Endothelial cell of umbilical vein (primary cell): ENCODE measurements around the gene OR10G2. TPM values are rescaled to one million over a fixed set of nuclear protein-coding genes. Genes with fewer than 3 reads are reported as not detected.

Experiments used
- BruUV-seq: library from RNA; stranded (reverse); fragments of 400-500 nt; replicated peaks from 2 replicates; lab custom pipeline; 2021; lab: Mats Ljungman, UMichigan
- CTCF ChIA-PET: fragments of 300-600, 350-600 bp; sonication (Branson Sonifier 250); formaldehyde crosslinking; loops from one replicate; lab custom pipeline; 2021; ENCODE audit warnings: antibody characterized with exemption, inconsistent platforms; lab: Charles Lee
- POLR2A ChIA-PET: fragments of 300-600, 350-600 bp; sonication (Branson Sonifier 250); formaldehyde crosslinking; loops from one replicate; lab custom pipeline; 2021; ENCODE audit warnings: antibody characterized with exemption, inconsistent platforms; lab: Charles Lee
- DNase-seq: peaks from one replicate; pipeline ENCODE4 v3.0.0-alpha.2; 2011; ENCODE audit warnings: low read depth, low spot score
- FAIRE-seq: peaks from 2 replicates; lab custom pipeline; 2011; peaks lifted over from hg19 to GRCh38; lab: Jason Lieb, UNC
- H2AFZ ChIP-seq: 2 replicates; pipeline ENCODE4 v1.6.0; 2012; ENCODE audit warnings: low read depth, low read length, control low read depth, inconsistent platforms
- H3K27ac ChIP-seq: 2 replicates; pipeline ENCODE4 v1.5.1; 2011; ENCODE audit warnings: low read depth, mild to moderate bottlenecking, control low read depth, low read length, moderate library complexity; ENCODE audit not compliant: insufficient read depth
- H3K27me3 ChIP-seq, 2 experiments: 2 replicates each; pipeline versions ENCODE4 v1.6.0 to v1.6.1; 2011; ENCODE audit warnings: low read length in 2 of 2, mixed read lengths in 1 of 2; ENCODE audit not compliant: control insufficient read depth in 2 of 2, insufficient read depth in 2 of 2
- H3K36me3 ChIP-seq, 2 experiments: 2 replicates in 1 of 2; 3 replicates in 1 of 2; pipeline ENCODE4 v1.5.1; 2011; ENCODE audit warnings: low read length in 2 of 2, mild to moderate bottlenecking in 1 of 2, moderate library complexity in 1 of 2; ENCODE audit not compliant: control insufficient read depth in 2 of 2, insufficient read depth in 2 of 2; ENCODE audit errors: extremely low read depth in 1 of 2
- H3K4me1 ChIP-seq: 3 replicates; pipeline ENCODE4 v1.5.1; 2011; ENCODE audit warnings: mild to moderate bottlenecking, low read length; ENCODE audit not compliant: control insufficient read depth, insufficient read depth; ENCODE audit errors: extremely low read depth
- H3K4me2 ChIP-seq: 2 replicates; pipeline ENCODE4 v1.6.1; 2011; ENCODE audit warnings: low read length, control low read depth, mixed read lengths; ENCODE audit not compliant: insufficient read depth
- H3K4me3 ChIP-seq, 3 experiments: fragments of 200-600 bp in 1 of 3; sonication (generic), shearing (Covaris generic) in 1 of 3; replicated peaks in 1 of 3; 2 replicates each; pipeline ENCODE4 v1.5.1; 2011 to 2016; ENCODE audit warnings: control low read depth in 3 of 3, low read length in 3 of 3, mild to moderate bottlenecking in 2 of 3, inconsistent platforms in 1 of 3, low read depth in 1 of 3, moderate library complexity in 1 of 3; ENCODE audit not compliant: insufficient read depth in 1 of 3
- H3K79me2 ChIP-seq: 2 replicates; pipeline ENCODE4 v1.6.0; 2012; ENCODE audit warnings: low read length, inconsistent platforms; ENCODE audit not compliant: control insufficient read depth, insufficient read depth
- H3K9ac ChIP-seq: replicated peaks from 2 replicates; pipeline ENCODE3; 2011; ENCODE audit warnings: low read length, control low read depth; ENCODE audit not compliant: insufficient read depth; ENCODE audit errors: extremely low read depth
- H3K9me1 ChIP-seq: replicated peaks from 3 replicates; pipeline ENCODE4 v1.6.0; 2011; ENCODE audit warnings: mild to moderate bottlenecking, low read length; ENCODE audit not compliant: control insufficient read depth, insufficient read depth; ENCODE audit errors: extremely low read depth
- H3K9me3 ChIP-seq: replicated peaks from 2 replicates; pipeline ENCODE4 v1.5.1; 2012; ENCODE audit warnings: low read length, inconsistent platforms; ENCODE audit not compliant: control insufficient read depth, insufficient read depth
- H4K20me1 ChIP-seq: replicated peaks from 2 replicates; pipeline ENCODE3; 2011; ENCODE audit warnings: mild to moderate bottlenecking, low read length; ENCODE audit not compliant: control insufficient read depth, insufficient read depth; ENCODE audit errors: extremely low read depth
- EZH2 ChIP-seq: IDR thresholded peaks from 2 replicates; pipeline ENCODE4 v1.6.1; 2012; ENCODE audit warnings: borderline replicate concordance, low read depth, mild to moderate bottlenecking, moderate library complexity, low read length, inconsistent platforms; ENCODE audit not compliant: severe bottlenecking
- FOS ChIP-seq: IDR thresholded peaks from 2 replicates; pipeline ENCODE4 v1.6.1; 2011; ENCODE audit warnings: mild to moderate bottlenecking, low read length, moderate library complexity, borderline replicate concordance; ENCODE audit not compliant: insufficient read depth
- GATA2 ChIP-seq: IDR thresholded peaks from 2 replicates; pipeline ENCODE4 v1.7.0; 2011; ENCODE audit warnings: low read depth, mild to moderate bottlenecking, moderate library complexity, mixed read lengths, low read length; ENCODE audit not compliant: insufficient read length, insufficient read depth
- JUN ChIP-seq: IDR thresholded peaks from 2 replicates; pipeline ENCODE4 v1.6.1; 2011; ENCODE audit warnings: borderline replicate concordance, low read depth; ENCODE audit not compliant: insufficient read length, insufficient read depth
- MYC ChIP-seq: IDR thresholded peaks from one replicate; pipeline ENCODE4 v1.6.1; 2011; ENCODE audit warnings: mild to moderate bottlenecking, low read depth, low read length
- POLR2A ChIP-seq: IDR thresholded peaks from 2 replicates; pipeline ENCODE4 v1.6.1; 2012; ENCODE audit warnings: low read depth, mild to moderate bottlenecking, control low read depth, low read length
- dilution Hi-C: fragments of 300-500 bp; cut with MboI; formaldehyde crosslinking; loops from one replicate; pipeline ENCODE4 v1.15.0; 2019; ENCODE audit warnings: low sequenced_read_pairs; ENCODE audit not compliant: extremely low pct_ligation_motif_present
- intact Hi-C: fragments of 100-400 bp; cut with micrococcal nuclease; formaldehyde crosslinking; loops from one replicate; pipeline ENCODE4 v1.10.0; 2022
- polyA plus RNA-seq, 4 experiments: library from polyadenylated mRNA; depleted of rRNA in 3 of 4; stranded (reverse) in 3 of 4; unstranded in 1 of 4; fragments of >200 nt; gene quantifications; 2 replicates each; pipeline versions ENCODE4 v1.2.1 to v1.2.3, GENCODE V29; 2011 to 2012; ENCODE audit warnings: missing spikeins in 1 of 4
- total RNA-seq: library from RNA; stranded (reverse); gene quantifications from 2 replicates; pipeline ENCODE4 v1.2.3, GENCODE V29; 2021
- TF ChIP-seq, protein P1 (sequence below): IDR thresholded peaks from 2 replicates; pipeline ENCODE4 v1.6.1; 2011; ENCODE audit not compliant: insufficient read depth, insufficient read length
- TF ChIP-seq, protein P2 (sequence below), 2 donors: IDR thresholded peaks; 1 replicate in 1 of 2; 2 replicates in 1 of 2; pipeline ENCODE4 v1.5.1; 2011; ENCODE audit warnings: low read length in 2 of 2, mild to moderate bottlenecking in 2 of 2, moderate library complexity in 2 of 2, control low read depth in 1 of 2, inconsistent platforms in 1 of 2, low read depth in 1 of 2; ENCODE audit not compliant: insufficient read depth in 1 of 2; ENCODE audit errors: extremely low read depth in 1 of 2

The OR10G2 gene
- total and polyA plus RNA-seq, 2 donors (not counting 3 experiments of a cell fraction or from before 2014, with no cell fraction given), result not detected

DNA sequence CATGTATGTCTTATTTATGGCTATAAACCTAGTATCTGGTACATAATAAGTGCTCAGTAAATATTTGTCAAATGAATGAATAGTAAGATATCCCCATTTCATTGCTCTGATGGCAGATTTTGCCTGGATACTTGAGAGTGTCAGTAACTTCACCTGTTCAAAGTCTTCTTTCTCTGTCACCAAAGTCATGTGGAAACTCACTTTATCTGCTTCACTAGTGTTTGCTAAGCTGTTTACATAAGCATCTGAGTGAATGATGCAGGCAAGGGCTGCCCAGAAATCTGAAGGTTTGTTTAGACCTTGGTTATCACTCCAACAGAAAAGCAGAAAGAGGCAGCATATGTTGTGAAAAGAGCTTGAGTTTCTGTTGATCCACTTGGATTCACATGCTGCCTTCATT, 34.5 kb upstream of the OR10G2 start:
- Histone ChIP-seq H3K4me2 (no peak overlapping the region), H3K4me3 (no peak overlapping the region), H3K9me1 (no peaks in the 10 kb centered on the region), H3K9ac (no peak overlapping the region), H3K4me1 (peaks cover 10% of the 10 kb centered on the region), H3K27me3 (no peaks in the 10 kb centered on the region), H2AFZ (no peak overlapping the region), H3K27ac (peak overlapping the region; percentile 10), H4K20me1 (no peaks in the 10 kb centered on the region), H3K9me3 (no peaks in the 10 kb centered on the region), H3K36me3 (no peaks in the 10 kb centered on the region), H3K79me2 (no peaks in the 10 kb centered on the region)
- no peak for FAIRE-seq
- CTCF ChIA-PET, result no interaction called here
- TF ChIP-seq, protein P1, sequence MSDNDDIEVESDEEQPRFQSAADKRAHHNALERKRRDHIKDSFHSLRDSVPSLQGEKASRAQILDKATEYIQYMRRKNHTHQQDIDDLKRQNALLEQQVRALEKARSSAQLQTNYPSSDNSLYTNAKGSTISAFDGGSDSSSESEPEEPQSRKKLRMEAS, result no peak
- TF ChIP-seq JUN (no peak), POLR2A (no peak), MYC (no peak), EZH2 (no peak), FOS (no peak), GATA2 (no peak)
- TF ChIP-seq, protein P2, sequence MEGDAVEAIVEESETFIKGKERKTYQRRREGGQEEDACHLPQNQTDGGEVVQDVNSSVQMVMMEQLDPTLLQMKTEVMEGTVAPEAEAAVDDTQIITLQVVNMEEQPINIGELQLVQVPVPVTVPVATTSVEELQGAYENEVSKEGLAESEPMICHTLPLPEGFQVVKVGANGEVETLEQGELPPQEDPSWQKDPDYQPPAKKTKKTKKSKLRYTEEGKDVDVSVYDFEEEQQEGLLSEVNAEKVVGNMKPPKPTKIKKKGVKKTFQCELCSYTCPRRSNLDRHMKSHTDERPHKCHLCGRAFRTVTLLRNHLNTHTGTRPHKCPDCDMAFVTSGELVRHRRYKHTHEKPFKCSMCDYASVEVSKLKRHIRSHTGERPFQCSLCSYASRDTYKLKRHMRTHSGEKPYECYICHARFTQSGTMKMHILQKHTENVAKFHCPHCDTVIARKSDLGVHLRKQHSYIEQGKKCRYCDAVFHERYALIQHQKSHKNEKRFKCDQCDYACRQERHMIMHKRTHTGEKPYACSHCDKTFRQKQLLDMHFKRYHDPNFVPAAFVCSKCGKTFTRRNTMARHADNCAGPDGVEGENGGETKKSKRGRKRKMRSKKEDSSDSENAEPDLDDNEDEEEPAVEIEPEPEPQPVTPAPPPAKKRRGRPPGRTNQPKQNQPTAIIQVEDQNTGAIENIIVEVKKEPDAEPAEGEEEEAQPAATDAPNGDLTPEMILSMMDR (IDR thresholded peaks at IDR 0.05; ENCODE audit: extremely low read depth in 1 of 2, insufficient read depth in 1 of 2, low read depth in 1 of 2, low read length in 2 of 2), result no peak
- intact Hi-C loops, result no loop called here
- dilution Hi-C loops, result no loop called here
- no peak for DNase-seq
- POLR2A ChIA-PET, result no interaction called here
- BruUV-seq, result no TSS peak
